ENCODE data around the gene ABTB2. TPM values are rescaled to one million over a fixed set of nuclear protein-coding genes. Genes with fewer than 3 reads are reported as not detected.

Gene ABTB2
- total and polyA plus RNA-seq, 10 of the 15 experiments (the other 5 are each of a cell fraction or from before 2014, with no cell fraction given): 0.13 to 2.1 (median 0.72) TPM

- Histone ChIP-seq H3K79me2 (ENCODE audit: control insufficient read depth, insufficient read depth, low read length) (no peaks in the 10 kb centered on the region), H3K4me3 (no peak overlapping the region), H3K27me3 (replicated peaks in 1 of 2; ENCODE audit: control insufficient read depth in 2 of 2, insufficient read depth in 2 of 2, low read length in 1 of 2) (no peaks in the 10 kb centered on the region), H2AFZ (ENCODE audit: control insufficient read depth, low read depth, low read length) (no peak overlapping the region), H3K27ac (ENCODE audit: control insufficient read depth, insufficient read depth) (no peak overlapping the region), H3K4me1 (ENCODE audit: control insufficient read depth, insufficient read depth, low read length) (peaks cover 5% of the 10 kb centered on the region), H3K9me3 (replicated peaks; ENCODE audit: control insufficient read depth, insufficient read depth, low read length) (no peaks in the 10 kb centered on the region), H3K9ac (ENCODE audit: control insufficient read depth, insufficient read depth, low read length) (no peak overlapping the region), H4K20me1 (ENCODE audit: control insufficient read depth, insufficient read depth) (no peaks in the 10 kb centered on the region), H3K36me3 (ENCODE audit: control insufficient read depth in 2 of 2, insufficient read depth in 2 of 2, low read length in 1 of 2) (no peaks in the 10 kb centered on the region), H3K4me2 (ENCODE audit: control insufficient read depth, insufficient read depth) (no peak overlapping the region)
- intact Hi-C loops (cut with micrococcal nuclease; ENCODE audit: unreplicated experiment): no loop called here
- DNase-seq (ENCODE audit: low read depth, low spot score) (no peak), FAIRE-seq (no peak), ATAC-seq (no peak)
- TF ChIP-seq CBX5 (IDR thresholded peaks at IDR 0.05; ENCODE audit: low read depth) (no peak), MTA2 (IDR thresholded peaks at IDR 0.05; ENCODE audit: low read depth) (no peak), PML (IDR thresholded peaks at IDR 0.05; ENCODE audit: low read length) (no peak), ESRRA (IDR thresholded peaks at IDR 0.05; ENCODE audit: low read length) (no peak)
- TF ChIP-seq, protein P1, sequence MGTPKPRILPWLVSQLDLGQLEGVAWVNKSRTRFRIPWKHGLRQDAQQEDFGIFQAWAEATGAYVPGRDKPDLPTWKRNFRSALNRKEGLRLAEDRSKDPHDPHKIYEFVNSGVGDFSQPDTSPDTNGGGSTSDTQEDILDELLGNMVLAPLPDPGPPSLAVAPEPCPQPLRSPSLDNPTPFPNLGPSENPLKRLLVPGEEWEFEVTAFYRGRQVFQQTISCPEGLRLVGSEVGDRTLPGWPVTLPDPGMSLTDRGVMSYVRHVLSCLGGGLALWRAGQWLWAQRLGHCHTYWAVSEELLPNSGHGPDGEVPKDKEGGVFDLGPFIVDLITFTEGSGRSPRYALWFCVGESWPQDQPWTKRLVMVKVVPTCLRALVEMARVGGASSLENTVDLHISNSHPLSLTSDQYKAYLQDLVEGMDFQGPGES (IDR thresholded peaks at IDR 0.05): no peak
- TF ChIP-seq, protein P2, sequence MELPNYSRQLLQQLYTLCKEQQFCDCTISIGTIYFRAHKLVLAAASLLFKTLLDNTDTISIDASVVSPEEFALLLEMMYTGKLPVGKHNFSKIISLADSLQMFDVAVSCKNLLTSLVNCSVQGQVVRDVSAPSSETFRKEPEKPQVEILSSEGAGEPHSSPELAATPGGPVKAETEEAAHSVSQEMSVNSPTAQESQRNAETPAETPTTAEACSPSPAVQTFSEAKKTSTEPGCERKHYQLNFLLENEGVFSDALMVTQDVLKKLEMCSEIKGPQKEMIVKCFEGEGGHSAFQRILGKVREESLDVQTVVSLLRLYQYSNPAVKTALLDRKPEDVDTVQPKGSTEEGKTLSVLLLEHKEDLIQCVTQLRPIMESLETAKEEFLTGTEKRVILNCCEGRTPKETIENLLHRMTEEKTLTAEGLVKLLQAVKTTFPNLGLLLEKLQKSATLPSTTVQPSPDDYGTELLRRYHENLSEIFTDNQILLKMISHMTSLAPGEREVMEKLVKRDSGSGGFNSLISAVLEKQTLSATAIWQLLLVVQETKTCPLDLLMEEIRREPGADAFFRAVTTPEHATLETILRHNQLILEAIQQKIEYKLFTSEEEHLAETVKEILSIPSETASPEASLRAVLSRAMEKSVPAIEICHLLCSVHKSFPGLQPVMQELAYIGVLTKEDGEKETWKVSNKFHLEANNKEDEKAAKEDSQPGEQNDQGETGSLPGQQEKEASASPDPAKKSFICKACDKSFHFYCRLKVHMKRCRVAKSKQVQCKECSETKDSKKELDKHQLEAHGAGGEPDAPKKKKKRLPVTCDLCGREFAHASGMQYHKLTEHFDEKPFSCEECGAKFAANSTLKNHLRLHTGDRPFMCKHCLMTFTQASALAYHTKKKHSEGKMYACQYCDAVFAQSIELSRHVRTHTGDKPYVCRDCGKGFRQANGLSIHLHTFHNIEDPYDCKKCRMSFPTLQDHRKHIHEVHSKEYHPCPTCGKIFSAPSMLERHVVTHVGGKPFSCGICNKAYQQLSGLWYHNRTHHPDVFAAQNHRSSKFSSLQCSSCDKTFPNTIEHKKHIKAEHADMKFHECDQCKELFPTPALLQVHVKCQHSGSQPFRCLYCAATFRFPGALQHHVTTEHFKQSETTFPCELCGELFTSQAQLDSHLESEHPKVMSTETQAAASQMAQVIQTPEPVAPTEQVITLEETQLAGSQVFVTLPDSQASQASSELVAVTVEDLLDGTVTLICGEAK (IDR thresholded peaks at IDR 0.05; ENCODE audit: borderline replicate concordance): no peak
- TF ChIP-seq, protein P3, sequence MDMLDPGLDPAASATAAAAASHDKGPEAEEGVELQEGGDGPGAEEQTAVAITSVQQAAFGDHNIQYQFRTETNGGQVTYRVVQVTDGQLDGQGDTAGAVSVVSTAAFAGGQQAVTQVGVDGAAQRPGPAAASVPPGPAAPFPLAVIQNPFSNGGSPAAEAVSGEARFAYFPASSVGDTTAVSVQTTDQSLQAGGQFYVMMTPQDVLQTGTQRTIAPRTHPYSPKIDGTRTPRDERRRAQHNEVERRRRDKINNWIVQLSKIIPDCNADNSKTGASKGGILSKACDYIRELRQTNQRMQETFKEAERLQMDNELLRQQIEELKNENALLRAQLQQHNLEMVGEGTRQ (IDR thresholded peaks at IDR 0.05; ENCODE audit: borderline replicate concordance, low read depth, low read length): no peak
- ChIA-PET CTCF (no interaction called here), POLR2A (no interaction called here), SMC1A (ENCODE audit: uncharacterized antibody, unreplicated experiment) (interaction anchor here (0.9 kb wide), 1 partner anchor 12 kb away, joined by 3 read pairs; no protein-coding TSS in a partner anchor), RAD21 (ENCODE audit: unreplicated experiment) (no interaction called here)
- in situ Hi-C loops (cut with MboI): no loop called here
- BruUV-seq (replicated peaks): no TSS peak
- WGBS (ENCODE audit: insufficient coverage, insufficient replicate concordance, low lambda C conversion rate, missing lambda C conversion rate): 77% methylated on average over 2 of the region's 2 CpGs
Measured at GRCh38 chr11:34331329-34331728, 26.5 kb downstream of the ABTB2 start.
